GM15510 (cell line): Measurements from ENCODE around the gene PSPH.

Source experiments
- POLR2A ChIP-seq: IDR thresholded peaks from 3 replicates; pipeline ENCODE4 v1.6.1; 2011; ENCODE audit warnings: borderline replicate concordance; ENCODE audit not compliant: insufficient read length; ENCODE audit errors: extremely low read depth

PSPH gene

GRCh38 chr7:56007167-56007652 lies 44.0 kb downstream of the PSPH start:
- TF ChIP-seq POLR2A, result no peak

GRCh38 chr7:56003749-56004148 lies 47.5 kb downstream of the PSPH start:
- no peak for TF ChIP-seq POLR2A

GRCh38 chr7:55996856-55997500 lies 54.3 kb downstream of the PSPH start:
- TF ChIP-seq POLR2A, result no peak

- no peak for TF ChIP-seq POLR2A
Observed at GRCh38 chr7:55992346-55992745, 58.9 kb downstream of the PSPH start.

GRCh38 chr7:55983537-55983936 lies 67.7 kb downstream of the PSPH start:
- TF ChIP-seq POLR2A, result no peak

GRCh38 chr7:55980266-55980665 lies 71.0 kb downstream of the PSPH start:
- TF ChIP-seq POLR2A, result no peak

GRCh38 chr7:55977831-55978230 lies 73.4 kb downstream of the PSPH start:
- TF ChIP-seq POLR2A, result no peak

- no peak for TF ChIP-seq POLR2A
Observed at GRCh38 chr7:55975988-55976633, 75.1 kb downstream of the PSPH start.

- no peak for TF ChIP-seq POLR2A
Observed at GRCh38 chr7:55973747-55974250, 77.4 kb downstream of the PSPH start.

- no peak for TF ChIP-seq POLR2A
Observed at GRCh38 chr7:55970978-55971377, 80.3 kb downstream of the PSPH start.

- no peak for TF ChIP-seq POLR2A
Observed at GRCh38 chr7:55970561-55970960, 80.7 kb downstream of the PSPH start.

- TF ChIP-seq POLR2A, result no peak
Observed at GRCh38 chr7:55969391-55969790, 81.9 kb downstream of the PSPH start.

- no peak for TF ChIP-seq POLR2A
Observed at GRCh38 chr7:55966851-55967250, 84.4 kb downstream of the PSPH start.

- no peak for TF ChIP-seq POLR2A
Observed at GRCh38 chr7:55965805-55966421, 85.3 kb downstream of the PSPH start.

GRCh38 chr7:55965100-55965470 lies 86.2 kb downstream of the PSPH start:
- TF ChIP-seq POLR2A, result no peak
